SK-N-MC (cell line): Measurements from ENCODE around the gene PDCD10.

Source experiments
- EZH2 ChIP-seq: fragments of 200-600 bp; sonication (generic); IDR thresholded peaks from one replicate; pipeline ENCODE4 v1.6.1; 2017; ENCODE audit warnings: antibody characterized with exemption
- POLR2AphosphoS5 ChIP-seq: IDR thresholded peaks from 2 replicates; pipeline ENCODE4 v1.6.1; 2012; ENCODE audit warnings: mild to moderate bottlenecking, low read depth, low read length, borderline replicate concordance

GRCh38 chr3:167675848-167676247, 58.8 kb downstream of the PDCD10 start:
- TF ChIP-seq POLR2AphosphoS5 (no peak), EZH2 (no peak)
